ENCODE measurements around the gene CNTN4.

The CNTN4 gene

DNA sequence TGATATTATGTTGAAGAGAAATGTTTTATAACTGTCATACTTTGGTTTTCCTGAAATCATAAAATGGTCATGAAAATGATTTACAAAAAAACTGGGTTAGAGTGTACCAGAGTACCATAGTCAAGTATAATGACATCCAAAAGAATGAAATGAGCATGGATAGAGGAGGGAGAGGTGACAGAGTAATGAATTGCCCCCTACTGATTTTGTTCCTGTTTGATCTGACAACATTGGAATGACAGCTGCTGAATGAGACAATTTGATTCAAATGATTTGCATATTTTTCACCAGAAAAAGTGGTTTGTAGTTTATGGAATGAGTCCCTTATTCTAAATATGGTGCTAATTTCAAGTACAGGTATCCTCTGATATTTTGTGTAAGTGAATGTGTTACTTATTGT, 271.7 kb downstream of the CNTN4 start:
- H3K4me3 ChIP-seq (ENCODE audit: low read depth, low read length): no peak overlapping the region
- TF ChIP-seq, protein P1, sequence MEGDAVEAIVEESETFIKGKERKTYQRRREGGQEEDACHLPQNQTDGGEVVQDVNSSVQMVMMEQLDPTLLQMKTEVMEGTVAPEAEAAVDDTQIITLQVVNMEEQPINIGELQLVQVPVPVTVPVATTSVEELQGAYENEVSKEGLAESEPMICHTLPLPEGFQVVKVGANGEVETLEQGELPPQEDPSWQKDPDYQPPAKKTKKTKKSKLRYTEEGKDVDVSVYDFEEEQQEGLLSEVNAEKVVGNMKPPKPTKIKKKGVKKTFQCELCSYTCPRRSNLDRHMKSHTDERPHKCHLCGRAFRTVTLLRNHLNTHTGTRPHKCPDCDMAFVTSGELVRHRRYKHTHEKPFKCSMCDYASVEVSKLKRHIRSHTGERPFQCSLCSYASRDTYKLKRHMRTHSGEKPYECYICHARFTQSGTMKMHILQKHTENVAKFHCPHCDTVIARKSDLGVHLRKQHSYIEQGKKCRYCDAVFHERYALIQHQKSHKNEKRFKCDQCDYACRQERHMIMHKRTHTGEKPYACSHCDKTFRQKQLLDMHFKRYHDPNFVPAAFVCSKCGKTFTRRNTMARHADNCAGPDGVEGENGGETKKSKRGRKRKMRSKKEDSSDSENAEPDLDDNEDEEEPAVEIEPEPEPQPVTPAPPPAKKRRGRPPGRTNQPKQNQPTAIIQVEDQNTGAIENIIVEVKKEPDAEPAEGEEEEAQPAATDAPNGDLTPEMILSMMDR (conservative IDR thresholded peaks at IDR 0.05; ENCODE audit: low read depth, low read length): no peak
- no peak for DNase-seq (ENCODE audit: low read depth)

DNA sequence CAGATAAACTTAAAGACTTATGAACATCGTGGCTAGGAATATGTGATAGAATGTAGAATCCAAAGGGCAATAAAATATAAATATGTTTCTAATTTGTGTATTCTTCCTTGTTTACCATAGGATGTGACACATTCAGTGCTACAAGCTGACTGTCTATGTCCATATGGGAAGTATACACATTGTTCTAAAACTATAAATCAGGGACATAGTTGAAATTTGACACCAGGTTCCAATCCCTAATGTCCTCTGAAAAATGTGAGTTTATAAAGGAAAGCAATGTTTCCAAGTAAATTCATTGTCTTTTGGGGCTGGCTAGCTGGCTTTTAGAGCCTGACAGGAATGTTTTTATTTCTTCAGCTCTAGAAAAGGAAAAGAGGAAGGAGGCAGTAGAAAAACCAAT, 273.6 kb downstream of the CNTN4 start:
- DNase-seq (ENCODE audit: low read depth): no peak
- TF ChIP-seq, protein P1 (conservative IDR thresholded peaks at IDR 0.05; ENCODE audit: low read depth, low read length): no peak
- no peak overlapping the region for H3K4me3 ChIP-seq (ENCODE audit: low read depth, low read length)

DNA sequence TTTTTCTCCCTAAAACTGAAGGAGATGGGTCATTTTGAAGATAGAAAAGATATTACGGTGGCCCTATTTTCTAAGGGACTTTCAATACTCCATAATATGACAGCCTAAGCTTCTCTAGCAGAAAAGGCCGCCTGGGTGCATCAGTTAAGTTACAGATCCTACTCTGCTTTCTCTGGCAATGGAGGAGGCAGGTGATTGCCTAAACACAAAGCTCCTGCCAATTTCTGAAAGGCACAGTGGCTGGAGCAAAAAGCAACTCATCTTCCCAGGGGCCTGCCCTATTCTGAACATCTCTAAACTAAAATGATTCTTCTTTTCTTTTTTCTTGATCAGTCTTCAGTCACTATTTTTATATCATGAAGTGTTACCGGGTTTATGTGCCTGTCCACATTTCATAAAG, 276.7 kb downstream of the CNTN4 start:
- TF ChIP-seq, protein P1 (conservative IDR thresholded peaks at IDR 0.05; ENCODE audit: low read depth, low read length): no peak
- no peak overlapping the region for H3K4me3 ChIP-seq (ENCODE audit: low read depth, low read length)
- no peak for DNase-seq (ENCODE audit: low read depth)

DNA sequence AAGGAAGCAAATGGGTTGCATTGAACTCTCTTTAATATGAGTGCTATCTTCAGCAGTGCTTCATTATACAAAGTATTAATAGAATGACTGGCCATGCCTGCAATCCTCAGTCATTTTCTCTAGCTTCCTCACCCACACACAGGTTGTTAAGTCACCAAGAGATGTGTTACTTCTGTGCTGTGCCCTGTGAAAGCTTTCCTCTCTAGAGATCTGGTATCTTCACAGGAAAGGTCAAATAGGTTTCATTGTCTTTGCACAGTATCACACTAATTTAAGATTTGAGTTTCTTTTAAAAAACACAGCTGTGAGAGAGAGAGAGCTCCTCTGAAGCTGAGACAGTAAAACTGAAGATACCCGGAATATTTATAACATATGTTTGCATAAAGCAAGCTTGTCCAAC, 278.6 kb downstream of the CNTN4 start:
- DNase-seq (ENCODE audit: low read depth): no peak
- TF ChIP-seq, protein P1 (conservative IDR thresholded peaks at IDR 0.05; ENCODE audit: low read depth, low read length): no peak
- H3K4me3 ChIP-seq (ENCODE audit: low read depth, low read length): no peak overlapping the region

DNA sequence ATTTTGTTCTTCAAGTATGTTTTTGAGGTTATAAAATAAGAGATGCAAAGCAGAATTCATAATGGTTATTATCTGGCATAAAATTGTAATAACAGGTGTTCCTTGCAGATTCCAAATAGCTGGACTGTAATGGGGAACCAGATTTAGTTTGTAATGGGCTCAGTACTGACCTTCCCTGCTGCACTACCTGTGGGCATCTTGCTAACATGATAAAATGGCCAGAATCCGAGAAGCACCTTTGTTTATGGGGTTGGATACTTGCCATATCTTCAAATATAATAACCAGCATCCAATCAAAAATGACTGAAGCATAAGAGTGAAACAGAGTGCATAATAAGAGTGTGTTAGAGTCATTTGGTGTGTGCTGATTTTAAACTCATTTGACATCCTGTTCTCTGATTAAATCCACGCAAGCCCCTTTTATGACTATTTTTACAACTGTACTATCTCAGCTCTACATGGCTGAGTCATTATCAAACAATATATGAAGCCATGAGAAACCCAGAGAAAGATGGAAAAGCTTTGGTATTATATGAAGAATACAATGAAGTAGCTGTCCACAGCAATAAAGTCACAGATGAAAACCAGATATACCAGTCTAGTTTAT, 292.4 kb downstream of the CNTN4 start:
- TF ChIP-seq, protein P1 (conservative IDR thresholded peaks at IDR 0.05; ENCODE audit: low read depth, low read length): no peak
- no peak overlapping the region for H3K4me3 ChIP-seq (ENCODE audit: low read depth, low read length)
- DNase-seq (ENCODE audit: low read depth): no peak

DNA sequence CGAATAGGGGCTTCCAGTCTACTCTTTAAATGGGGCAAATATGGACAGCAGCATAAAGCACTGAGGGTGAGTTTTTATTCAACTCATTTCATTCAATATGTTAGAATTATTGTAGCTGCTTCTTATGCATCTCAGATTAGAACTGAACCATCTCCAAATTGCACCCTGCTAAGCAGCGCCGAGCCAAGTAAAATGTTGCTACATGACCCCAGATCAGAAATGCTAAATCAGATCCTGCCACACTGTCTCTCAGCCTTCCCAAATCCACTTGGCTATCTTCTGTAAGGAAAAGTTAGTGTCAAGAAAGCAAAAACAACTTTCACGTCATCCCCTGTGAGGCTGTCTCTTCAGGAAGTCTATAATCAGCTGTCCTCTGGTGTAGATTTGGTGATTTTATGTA, 293.2 kb downstream of the CNTN4 start:
- TF ChIP-seq, protein P1 (conservative IDR thresholded peaks at IDR 0.05; ENCODE audit: low read depth, low read length): no peak
- no peak overlapping the region for H3K4me3 ChIP-seq (ENCODE audit: low read depth, low read length)
- DNase-seq (ENCODE audit: low read depth): no peak

- TF ChIP-seq, protein P1 (conservative IDR thresholded peaks at IDR 0.05; ENCODE audit: low read depth, low read length): no peak
- no peak overlapping the region for H3K4me3 ChIP-seq (ENCODE audit: low read depth, low read length)
- DNase-seq (ENCODE audit: low read depth): no peak
Observed at GRCh38 chr3:2392981-2393380, 294.3 kb downstream of the CNTN4 start.

All from choroid plexus epithelial cell (primary cell).